Stromal cell of bone marrow (primary cell): ENCODE results near the gene TSPY8.
"Not testable (repeated sequence)": the region's sequence is repeated elsewhere in the genome, so short reads cannot be mapped to it uniquely, and the experiment has no call there.

ENCODE experiments used
- DNase-seq: peaks from one replicate; pipeline ENCODE4 v3.0.0-alpha.2; 2012; ENCODE audit warnings: low read depth

The TSPY8 gene, protein sequence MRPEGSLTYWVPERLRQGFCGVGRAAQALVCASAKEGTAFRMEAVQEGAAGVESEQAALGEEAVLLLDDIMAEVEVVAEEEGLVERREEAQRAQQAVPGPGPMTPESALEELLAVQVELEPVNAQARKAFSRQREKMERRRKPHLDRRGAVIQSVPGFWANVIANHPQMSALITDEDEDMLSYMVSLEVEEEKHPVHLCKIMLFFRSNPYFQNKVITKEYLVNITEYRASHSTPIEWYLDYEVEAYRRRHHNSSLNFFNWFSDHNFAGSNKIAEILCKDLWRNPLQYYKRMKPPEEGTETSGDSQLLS

DNA sequence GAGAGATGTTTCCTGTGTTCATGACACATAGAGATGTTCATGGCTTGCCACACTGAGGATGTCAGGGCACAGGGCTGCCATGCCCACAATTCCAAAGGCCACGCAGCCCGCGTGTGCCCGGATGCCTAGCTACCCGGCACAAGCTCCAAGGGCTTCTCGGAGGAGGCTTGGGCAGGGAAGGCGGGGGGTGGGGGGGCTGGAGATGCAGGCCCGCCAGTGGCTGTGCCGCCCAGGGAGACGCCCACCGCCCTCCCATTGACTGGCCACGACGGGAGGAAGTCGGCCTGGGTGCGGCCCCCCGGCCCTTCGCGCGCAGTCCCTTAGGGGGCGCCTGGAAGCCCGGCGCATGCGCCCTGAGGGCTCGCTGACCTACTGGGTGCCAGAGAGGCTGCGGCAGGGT is at the start of gene TSPY8:
Gene TSPY8 (plus strand): TSS at position 301 of the 400 bp plus-strand sequence. CDS start 46 bp downstream, at position 347.
- DNase-seq = not testable (repeated sequence)

DNA sequence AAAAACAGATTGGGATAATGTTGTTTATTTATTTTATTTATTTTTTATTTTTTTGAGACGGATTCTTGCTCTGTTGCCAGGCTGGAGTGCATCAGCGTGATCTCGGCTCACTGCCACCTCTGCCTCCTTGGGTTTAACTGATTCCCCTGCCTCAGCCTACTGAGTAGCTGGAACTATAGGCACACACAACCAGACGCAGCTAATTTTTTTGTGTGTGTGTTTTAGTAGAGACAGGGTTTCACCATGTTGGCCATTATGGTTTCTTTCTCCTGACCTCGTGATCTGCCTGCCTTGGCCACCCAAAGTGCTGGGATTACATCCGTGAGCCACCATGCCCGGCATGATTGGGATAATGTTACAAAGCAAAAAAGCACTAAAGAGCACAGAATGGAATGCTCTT is 36.6 kb upstream of the TSPY8 start:
- no peak for DNase-seq

DNA sequence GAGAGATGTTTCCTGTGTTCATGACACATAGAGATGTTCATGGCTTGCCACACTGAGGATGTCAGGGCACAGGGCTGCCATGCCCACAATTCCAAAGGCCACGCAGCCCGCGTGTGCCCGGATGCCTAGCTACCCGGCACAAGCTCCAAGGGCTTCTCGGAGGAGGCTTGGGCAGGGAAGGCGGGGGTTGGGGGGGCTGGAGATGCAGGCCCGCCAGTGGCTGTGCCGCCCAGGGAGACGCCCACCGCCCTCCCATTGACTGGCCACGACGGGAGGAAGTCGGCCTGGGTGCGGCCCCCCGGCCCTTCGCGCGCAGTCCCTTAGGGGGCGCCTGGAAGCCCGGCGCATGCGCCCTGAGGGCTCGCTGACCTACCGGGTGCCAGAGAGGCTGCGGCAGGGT is 20.4 kb upstream of the TSPY8 start, which contains the start of gene TSPY4:
Gene TSPY4 (plus strand): TSS at position 301 of the 400 bp plus-strand sequence. CDS start 46 bp downstream, at position 347.
- not testable (repeated sequence) for DNase-seq

DNA sequence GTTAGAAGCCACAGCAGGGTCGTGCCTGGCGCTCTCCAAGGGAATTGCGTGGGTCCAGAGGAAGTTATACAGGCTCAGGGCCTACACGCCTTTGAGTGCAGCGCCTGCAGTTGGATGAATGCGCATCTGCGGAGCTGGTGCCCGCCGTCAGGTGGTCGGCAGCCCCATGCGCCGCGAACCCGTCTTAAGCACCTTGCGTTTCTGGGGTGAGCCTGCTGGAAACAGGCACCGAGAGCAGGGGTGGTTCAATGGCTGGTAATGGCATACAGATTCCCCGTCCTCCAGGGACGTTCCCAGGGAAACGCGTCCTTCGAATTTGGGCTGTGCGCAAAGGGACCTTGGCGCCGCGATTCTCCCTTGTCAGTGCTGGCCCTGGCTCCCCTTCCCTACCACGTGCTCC is 38.9 kb downstream of the TSPY8 start:
- DNase-seq = not testable (repeated sequence)

DNA sequence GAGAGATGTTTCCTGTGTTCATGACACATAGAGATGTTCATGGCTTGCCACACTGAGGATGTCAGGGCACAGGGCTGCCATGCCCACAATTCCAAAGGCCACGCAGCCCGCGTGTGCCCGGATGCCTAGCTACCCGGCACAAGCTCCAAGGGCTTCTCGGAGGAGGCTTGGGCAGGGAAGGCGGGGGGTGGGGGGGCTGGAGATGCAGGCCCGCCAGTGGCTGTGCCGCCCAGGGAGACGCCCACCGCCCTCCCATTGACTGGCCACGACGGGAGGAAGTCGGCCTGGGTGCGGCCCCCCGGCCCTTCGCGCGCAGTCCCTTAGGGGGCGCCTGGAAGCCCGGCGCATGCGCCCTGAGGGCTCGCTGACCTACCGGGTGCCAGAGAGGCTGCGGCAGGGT is 40.5 kb downstream of the TSPY8 start, which contains the start of gene TSPY3:
Gene TSPY3 (plus strand): TSS at position 301 of the 400 bp plus-strand sequence. CDS start 46 bp downstream, at position 347.
- DNase-seq = not testable (repeated sequence)
